ENCODE data around the gene SIVA1.

DNA sequence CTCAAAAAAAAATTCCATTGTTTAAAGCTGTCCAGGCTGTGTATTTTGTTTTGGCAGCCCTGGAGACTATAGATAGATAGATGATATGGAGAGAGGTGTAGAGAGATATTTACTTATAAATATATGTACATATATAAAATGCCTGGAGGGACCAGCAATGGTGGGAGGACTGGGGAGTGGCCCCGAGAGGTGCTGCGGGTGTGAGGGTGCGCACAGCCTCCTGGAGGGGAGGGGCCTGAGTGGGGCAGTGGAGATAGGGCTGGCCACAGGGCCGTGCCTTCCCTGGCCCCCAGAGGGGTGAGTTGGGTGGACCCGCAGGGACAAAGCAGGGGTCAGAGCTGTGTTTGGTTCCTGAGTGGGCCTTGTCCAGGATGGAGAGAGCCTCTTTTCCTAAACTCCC, 22.5 kb upstream of the SIVA1 start:
- TF ChIP-seq NR2C2 (CRISPR knock-in tag; IDR thresholded peaks at IDR 0.05) (no peak), JUN (CRISPR knock-in tag; IDR thresholded peaks at IDR 0.05) (no peak), GRHL2 (CRISPR knock-in tag; IDR thresholded peaks at IDR 0.05; ENCODE audit: insufficient replicate concordance, severe bottlenecking) (no peak), TCF7 (CRISPR knock-in tag; IDR thresholded peaks at IDR 0.05; ENCODE audit: low read depth) (no peak), GTF2I (CRISPR knock-in tag; conservative IDR thresholded peaks at IDR 0.05) (no peak), SP1 (CRISPR knock-in tag; conservative IDR thresholded peaks at IDR 0.05) (no peak), NR3C1 (CRISPR knock-in tag; conservative IDR thresholded peaks at IDR 0.05; ENCODE audit: low read depth) (no peak)
- TF ChIP-seq, protein P1, sequence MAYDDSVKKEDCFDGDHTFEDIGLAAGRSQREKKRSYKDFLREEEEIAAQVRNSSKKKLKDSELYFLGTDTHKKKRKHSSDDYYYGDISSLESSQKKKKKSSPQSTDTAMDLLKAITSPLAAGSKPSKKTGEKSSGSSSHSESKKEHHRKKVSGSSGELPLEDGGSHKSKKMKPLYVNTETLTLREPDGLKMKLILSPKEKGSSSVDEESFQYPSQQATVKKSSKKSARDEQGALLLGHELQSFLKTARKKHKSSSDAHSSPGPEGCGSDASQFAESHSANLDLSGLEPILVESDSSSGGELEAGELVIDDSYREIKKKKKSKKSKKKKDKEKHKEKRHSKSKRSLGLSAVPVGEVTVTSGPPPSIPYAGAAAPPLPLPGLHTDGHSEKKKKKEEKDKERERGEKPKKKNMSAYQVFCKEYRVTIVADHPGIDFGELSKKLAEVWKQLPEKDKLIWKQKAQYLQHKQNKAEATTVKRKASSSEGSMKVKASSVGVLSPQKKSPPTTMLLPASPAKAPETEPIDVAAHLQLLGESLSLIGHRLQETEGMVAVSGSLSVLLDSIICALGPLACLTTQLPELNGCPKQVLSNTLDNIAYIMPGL (CRISPR knock-in tag; IDR thresholded peaks at IDR 0.05), result no peak
- TF ChIP-seq, protein P2, sequence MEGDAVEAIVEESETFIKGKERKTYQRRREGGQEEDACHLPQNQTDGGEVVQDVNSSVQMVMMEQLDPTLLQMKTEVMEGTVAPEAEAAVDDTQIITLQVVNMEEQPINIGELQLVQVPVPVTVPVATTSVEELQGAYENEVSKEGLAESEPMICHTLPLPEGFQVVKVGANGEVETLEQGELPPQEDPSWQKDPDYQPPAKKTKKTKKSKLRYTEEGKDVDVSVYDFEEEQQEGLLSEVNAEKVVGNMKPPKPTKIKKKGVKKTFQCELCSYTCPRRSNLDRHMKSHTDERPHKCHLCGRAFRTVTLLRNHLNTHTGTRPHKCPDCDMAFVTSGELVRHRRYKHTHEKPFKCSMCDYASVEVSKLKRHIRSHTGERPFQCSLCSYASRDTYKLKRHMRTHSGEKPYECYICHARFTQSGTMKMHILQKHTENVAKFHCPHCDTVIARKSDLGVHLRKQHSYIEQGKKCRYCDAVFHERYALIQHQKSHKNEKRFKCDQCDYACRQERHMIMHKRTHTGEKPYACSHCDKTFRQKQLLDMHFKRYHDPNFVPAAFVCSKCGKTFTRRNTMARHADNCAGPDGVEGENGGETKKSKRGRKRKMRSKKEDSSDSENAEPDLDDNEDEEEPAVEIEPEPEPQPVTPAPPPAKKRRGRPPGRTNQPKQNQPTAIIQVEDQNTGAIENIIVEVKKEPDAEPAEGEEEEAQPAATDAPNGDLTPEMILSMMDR (IDR thresholded peaks at IDR 0.05), result no peak
- TF ChIP-seq, protein P3, sequence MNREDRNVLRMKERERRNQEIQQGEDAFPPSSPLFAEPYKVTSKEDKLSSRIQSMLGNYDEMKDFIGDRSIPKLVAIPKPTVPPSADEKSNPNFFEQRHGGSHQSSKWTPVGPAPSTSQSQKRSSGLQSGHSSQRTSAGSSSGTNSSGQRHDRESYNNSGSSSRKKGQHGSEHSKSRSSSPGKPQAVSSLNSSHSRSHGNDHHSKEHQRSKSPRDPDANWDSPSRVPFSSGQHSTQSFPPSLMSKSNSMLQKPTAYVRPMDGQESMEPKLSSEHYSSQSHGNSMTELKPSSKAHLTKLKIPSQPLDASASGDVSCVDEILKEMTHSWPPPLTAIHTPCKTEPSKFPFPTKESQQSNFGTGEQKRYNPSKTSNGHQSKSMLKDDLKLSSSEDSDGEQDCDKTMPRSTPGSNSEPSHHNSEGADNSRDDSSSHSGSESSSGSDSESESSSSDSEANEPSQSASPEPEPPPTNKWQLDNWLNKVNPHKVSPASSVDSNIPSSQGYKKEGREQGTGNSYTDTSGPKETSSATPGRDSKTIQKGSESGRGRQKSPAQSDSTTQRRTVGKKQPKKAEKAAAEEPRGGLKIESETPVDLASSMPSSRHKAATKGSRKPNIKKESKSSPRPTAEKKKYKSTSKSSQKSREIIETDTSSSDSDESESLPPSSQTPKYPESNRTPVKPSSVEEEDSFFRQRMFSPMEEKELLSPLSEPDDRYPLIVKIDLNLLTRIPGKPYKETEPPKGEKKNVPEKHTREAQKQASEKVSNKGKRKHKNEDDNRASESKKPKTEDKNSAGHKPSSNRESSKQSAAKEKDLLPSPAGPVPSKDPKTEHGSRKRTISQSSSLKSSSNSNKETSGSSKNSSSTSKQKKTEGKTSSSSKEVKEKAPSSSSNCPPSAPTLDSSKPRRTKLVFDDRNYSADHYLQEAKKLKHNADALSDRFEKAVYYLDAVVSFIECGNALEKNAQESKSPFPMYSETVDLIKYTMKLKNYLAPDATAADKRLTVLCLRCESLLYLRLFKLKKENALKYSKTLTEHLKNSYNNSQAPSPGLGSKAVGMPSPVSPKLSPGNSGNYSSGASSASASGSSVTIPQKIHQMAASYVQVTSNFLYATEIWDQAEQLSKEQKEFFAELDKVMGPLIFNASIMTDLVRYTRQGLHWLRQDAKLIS (CRISPR knock-in tag; IDR thresholded peaks at IDR 0.05; ENCODE audit: borderline replicate concordance), result no peak
- TF ChIP-seq, protein P4, sequence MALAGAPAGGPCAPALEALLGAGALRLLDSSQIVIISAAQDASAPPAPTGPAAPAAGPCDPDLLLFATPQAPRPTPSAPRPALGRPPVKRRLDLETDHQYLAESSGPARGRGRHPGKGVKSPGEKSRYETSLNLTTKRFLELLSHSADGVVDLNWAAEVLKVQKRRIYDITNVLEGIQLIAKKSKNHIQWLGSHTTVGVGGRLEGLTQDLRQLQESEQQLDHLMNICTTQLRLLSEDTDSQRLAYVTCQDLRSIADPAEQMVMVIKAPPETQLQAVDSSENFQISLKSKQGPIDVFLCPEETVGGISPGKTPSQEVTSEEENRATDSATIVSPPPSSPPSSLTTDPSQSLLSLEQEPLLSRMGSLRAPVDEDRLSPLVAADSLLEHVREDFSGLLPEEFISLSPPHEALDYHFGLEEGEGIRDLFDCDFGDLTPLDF (CRISPR knock-in tag; IDR thresholded peaks at IDR 0.05), result no peak
